Lung (tissue), 12 donors: ENCODE data around the gene VPS41. TPM values are rescaled to one million over a fixed set of nuclear protein-coding genes. Genes with fewer than 3 reads are reported as not detected.

ENCODE experiments used
- ATAC-seq: fragments of 200-7000 bp; cut with Tn5 transposase; one replicate; pipeline ENCODE4 v1.9.1; 2020; ENCODE audit warnings: moderate number of reproducible peaks; ENCODE audit not compliant: insufficient read depth, low FRiP score
- DNase-seq, 3 donors: peaks; one replicate each; pipeline ENCODE4 v3.0.0-alpha.2; 2013 to 2017
- H3K27ac ChIP-seq, 2 donors: one replicate each; pipeline ENCODE4 v1.5.1; 2013; ENCODE audit warnings: mild to moderate bottlenecking in 2 of 2, moderate library complexity in 2 of 2, control low read depth in 1 of 2, inconsistent platforms in 1 of 2, low read depth in 1 of 2, low read length in 1 of 2
- H3K27me3 ChIP-seq, 3 donors: one replicate each; pipeline ENCODE4 v1.5.1; 2013; ENCODE audit warnings: low read length in 2 of 3; ENCODE audit not compliant: control insufficient read depth in 3 of 3, insufficient read depth in 3 of 3
- H3K36me3 ChIP-seq, 4 donors: one replicate each; pipeline ENCODE4 v1.5.1; 2013; ENCODE audit warnings: low read length in 4 of 4, mild to moderate bottlenecking in 1 of 4, moderate library complexity in 1 of 4; ENCODE audit not compliant: control insufficient read depth in 4 of 4, insufficient read depth in 4 of 4
- H3K4me1 ChIP-seq, 5 donors: one replicate each; pipeline ENCODE4 v1.5.1; 2013; ENCODE audit warnings: low read length in 5 of 5, mild to moderate bottlenecking in 2 of 5, moderate library complexity in 1 of 5; ENCODE audit not compliant: control insufficient read depth in 5 of 5, insufficient read depth in 5 of 5
- H3K4me3 ChIP-seq: one replicate; pipeline ENCODE4 v1.5.1; 2013; ENCODE audit warnings: mild to moderate bottlenecking, control low read depth, moderate library complexity
- H3K9ac ChIP-seq, 2 donors: one replicate each; pipeline ENCODE4 v1.5.1; 2013; ENCODE audit warnings: low read length in 2 of 2, control low read depth in 1 of 2; ENCODE audit not compliant: insufficient read depth in 1 of 2
- H3K9me3 ChIP-seq, 4 donors: one replicate each; pipeline ENCODE4 v1.5.1; 2013; ENCODE audit warnings: low read length in 3 of 4, mild to moderate bottlenecking in 1 of 4, moderate library complexity in 1 of 4; ENCODE audit not compliant: control insufficient read depth in 4 of 4, insufficient read depth in 3 of 4
- CTCF ChIP-seq: IDR thresholded peaks from 2 replicates; pipeline ENCODE4 v1.5.1; 2012; ENCODE audit warnings: mild to moderate bottlenecking; ENCODE audit errors: control extremely low read depth, extremely low read depth
- WGBS, 2 donors: extraction: QIAGEN DNeasy Blood & Tissue Kit; methylation state at CpG; one replicate each; pipeline ENCODE4 v1.1.7; 2013; 5-methylcytosine and 5-hydroxymethylcytosine counted together
- polyA plus RNA-seq, 2 donors: library from polyadenylated mRNA; stranded (reverse); fragments of 200-250 nt; gene quantifications; one replicate each; pipeline ENCODE4 v1.2.1, GENCODE V29; 2013
- total RNA-seq, 2 donors: library from RNA; depleted of rRNA in 1 of 2; stranded (reverse); fragments of >200 nt in 1 of 2; gene quantifications; one replicate each; pipeline ENCODE4 v1.2.1, GENCODE V29; 2014 to 2021
- donor health status: control.
- donor health status: control.
- donor health status: Bipolar disorder and iron deficiency.
- donor health status: healthy.
- donor health status: DM: yes; HTN: yes; CAD: no.

The VPS41 gene
- total and polyA plus RNA-seq, 4 donors = 13.8 to 88.6 (median 48.1) TPM

DNA sequence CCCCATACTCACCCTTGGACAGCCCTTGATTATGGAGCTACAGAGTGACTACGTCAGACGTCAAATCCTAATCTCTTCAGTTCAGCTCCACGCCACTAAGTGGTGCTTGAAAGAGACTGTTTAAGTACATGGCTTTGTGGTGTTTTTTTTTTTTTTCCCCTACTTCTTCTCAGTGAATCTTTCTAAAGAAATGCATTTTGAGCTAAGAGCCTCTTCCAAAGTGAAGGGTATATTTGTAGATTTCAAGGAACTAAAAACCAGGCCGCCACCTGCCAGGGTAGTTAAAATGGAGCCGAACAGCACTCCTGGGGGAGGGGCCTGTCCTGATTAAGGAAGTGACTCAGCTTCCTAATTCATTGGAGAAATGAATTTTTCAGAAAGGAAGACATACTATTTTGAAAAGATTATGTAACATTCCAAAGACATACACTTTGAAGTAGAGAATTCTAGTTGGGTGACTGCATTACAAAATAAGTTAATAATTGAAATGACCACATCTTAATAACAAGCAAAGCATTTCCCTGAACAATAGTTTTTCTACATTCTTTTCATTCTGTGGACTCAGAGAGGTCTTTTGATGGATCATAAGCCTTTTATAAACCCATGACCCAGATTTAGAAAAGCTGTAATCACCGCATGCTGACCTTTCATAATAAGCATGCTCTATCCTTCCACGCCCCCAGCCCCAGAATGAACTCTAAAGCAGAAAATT, 20.6 kb upstream of the VPS41 start:
- WGBS, 2 donors = 62 to 66% methylated on average over 7 of the region's 7 CpGs
- TF ChIP-seq CTCF = no peak
- Histone ChIP-seq H3K27me3 (no peaks in the 10 kb centered on the region), H3K4me3 (no peak overlapping the region), H3K36me3 (no peaks in the 10 kb centered on the region), H3K27ac (peak overlapping the region in 1 of 2 donors; percentile 46), H3K4me1 (peaks cover 0 to 4% (median 0%) of the 10 kb centered on the region in 5 donors), H3K9ac (no peak overlapping the region), H3K9me3 (no peaks in the 10 kb centered on the region)
- DNase-seq (peak; percentile 35 to 63 (median 49)), ATAC-seq (peak; percentile 57)

DNA sequence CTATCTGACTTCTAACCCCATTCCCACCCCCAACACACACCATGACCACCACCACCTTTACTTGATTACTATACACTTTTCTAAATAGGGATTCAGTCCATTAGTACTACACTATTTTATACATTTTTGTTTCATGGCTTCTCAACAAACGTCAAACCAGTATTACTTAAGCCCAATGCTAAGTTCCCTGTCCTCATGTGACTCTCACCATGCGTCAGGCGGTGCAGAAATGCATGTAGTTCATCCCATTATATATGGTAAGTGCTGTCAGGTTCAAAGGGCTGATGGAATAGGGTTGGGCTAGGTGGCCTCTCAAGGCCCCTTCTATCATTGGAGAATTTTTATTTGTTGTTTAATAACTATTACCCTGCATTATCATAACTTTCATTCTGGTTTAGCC, 19.5 kb upstream of the VPS41 start:
- DNase-seq (no peak), ATAC-seq (no peak)
- 72 to 75% methylated on average over 3 of the region's 3 CpGs for WGBS, 2 donors
- Histone ChIP-seq H3K36me3 (no peaks in the 10 kb centered on the region), H3K27me3 (no peaks in the 10 kb centered on the region), H3K4me3 (no peak overlapping the region), H3K9ac (no peak overlapping the region), H3K9me3 (no peaks in the 10 kb centered on the region), H3K4me1 (peaks cover 0 to 2% (median 0%) of the 10 kb centered on the region in 5 donors), H3K27ac (no peak overlapping the region)
- no peak for TF ChIP-seq CTCF

DNA sequence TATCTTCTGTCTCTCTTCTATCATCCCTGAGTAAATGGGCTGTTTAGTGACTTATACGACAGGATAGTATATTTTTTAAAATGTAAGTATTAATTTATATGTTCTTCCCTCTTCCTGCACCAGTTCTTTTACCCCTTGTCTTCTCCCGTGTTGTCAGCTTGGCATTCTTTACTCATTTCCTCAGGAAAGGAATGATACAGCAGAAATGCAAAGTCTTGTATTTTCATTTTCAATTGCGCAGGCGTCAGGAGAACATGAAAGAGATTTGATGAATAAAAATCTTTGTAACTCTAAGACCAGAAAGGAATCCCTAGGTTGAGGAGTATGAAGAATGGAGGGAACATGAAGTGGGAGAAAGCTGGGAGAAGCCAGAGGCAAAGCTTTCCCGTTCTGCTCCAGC, 18.8 kb upstream of the VPS41 start:
- no peak for DNase-seq
- Histone ChIP-seq H3K27me3 (no peaks in the 10 kb centered on the region), H3K4me3 (no peak overlapping the region), H3K4me1 (peaks cover 0 to 2% (median 0%) of the 10 kb centered on the region in 5 donors), H3K27ac (no peak overlapping the region), H3K9me3 (no peaks in the 10 kb centered on the region), H3K9ac (no peak overlapping the region), H3K36me3 (no peaks in the 10 kb centered on the region)
- WGBS, 2 donors = 36 to 61% methylated on average over 5 of the region's 5 CpGs
- no peak for TF ChIP-seq CTCF
- no peak for ATAC-seq

- no peak for TF ChIP-seq CTCF
- Histone ChIP-seq H3K4me1 (no peaks in the 10 kb centered on the region), H3K27me3 (no peaks in the 10 kb centered on the region), H3K36me3 (no peaks in the 10 kb centered on the region), H3K27ac (no peak overlapping the region), H3K9ac (no peak overlapping the region), H3K4me3 (no peak overlapping the region), H3K9me3 (no peaks in the 10 kb centered on the region)
- ATAC-seq (no peak), DNase-seq (no peak)
- WGBS, 2 donors = 78 to 86% methylated on average over 3 of the region's 3 CpGs
These were observed 11.7 kb upstream of the VPS41 start for GRCh38 chr7:38920731-38921130.
